CD8-positive, alpha-beta memory T cell (primary cell): Measurements from ENCODE around the gene TBC1D26. TPM values are rescaled to one million over a fixed set of nuclear protein-coding genes. Genes with fewer than 3 reads are reported as not detected.
"Not testable (repeated sequence)": the region's sequence is repeated elsewhere in the genome, so short reads cannot be mapped to it uniquely, and the experiment has no call there.

Source experiments
- CTCF ChIA-PET: fragments of 350-600 bp; sonication (Branson Sonifier 250); formaldehyde crosslinking; loops from one replicate; lab custom pipeline; 2021; ENCODE audit warnings: antibody characterized with exemption; lab: Charles Lee
- POLR2A ChIA-PET: fragments of 350-600 bp; sonication (Branson Sonifier 250); formaldehyde crosslinking; loops from one replicate; lab custom pipeline; 2021; ENCODE audit warnings: antibody characterized with exemption; lab: Charles Lee
- DNase-seq, 5 donors: peaks; one replicate each; pipeline versions ENCODE4 v3.0.0 to v3.0.0-alpha.2; 2020 to 2022; ENCODE audit warnings: mixed read lengths in 1 of 5
- H3K27ac ChIP-seq: one replicate; pipeline ENCODE4 v1.7.0; 2013; ENCODE audit warnings: low read depth, mild to moderate bottlenecking, low read length, moderate library complexity
- H3K27me3 ChIP-seq: 2 replicates; pipeline ENCODE4 v1.7.0; 2013; ENCODE audit warnings: low read length, mild to moderate bottlenecking; ENCODE audit not compliant: insufficient read depth, poor library complexity, severe bottlenecking
- H3K36me3 ChIP-seq: 2 replicates; pipeline ENCODE4 v1.7.0; 2013; ENCODE audit warnings: mild to moderate bottlenecking, low read length, moderate library complexity; ENCODE audit not compliant: insufficient read depth
- H3K4me1 ChIP-seq: 2 replicates; pipeline ENCODE4 v1.7.0; 2013; ENCODE audit warnings: mild to moderate bottlenecking, low read length, moderate library complexity; ENCODE audit not compliant: insufficient read depth
- H3K4me3 ChIP-seq: 2 replicates; pipeline ENCODE4 v1.7.0; 2013; ENCODE audit warnings: mild to moderate bottlenecking, low read length
- H3K9me3 ChIP-seq: 2 replicates; pipeline ENCODE4 v1.7.0; 2013; ENCODE audit warnings: mild to moderate bottlenecking, low read length
- H3K27ac Mint-ChIP-seq, 8 donors: one replicate each; pipeline ENCODE4 v1.8.0; 2020 to 2021; ENCODE audit warnings: mixed read lengths in 8 of 8, mild to moderate bottlenecking in 6 of 8, inconsistent platforms in 3 of 8, moderate library complexity in 3 of 8
- H3K27me3 Mint-ChIP-seq, 2 donors: one replicate each; pipeline ENCODE4 v1.8.0; 2020 to 2021; ENCODE audit warnings: mixed read lengths in 2 of 2, mild to moderate bottlenecking in 1 of 2, moderate library complexity in 1 of 2
- H3K36me3 Mint-ChIP-seq, 3 donors: one replicate each; pipeline ENCODE4 v1.8.0; 2020 to 2021; ENCODE audit warnings: mixed read lengths in 3 of 3, inconsistent platforms in 1 of 3, mild to moderate bottlenecking in 1 of 3
- H3K4me1 Mint-ChIP-seq, 3 donors: one replicate each; pipeline ENCODE4 v1.8.0; 2020 to 2021; ENCODE audit warnings: mixed read lengths in 3 of 3, inconsistent platforms in 1 of 3, mild to moderate bottlenecking in 1 of 3
- H3K4me3 Mint-ChIP-seq, 7 donors: one replicate each; pipeline ENCODE4 v1.8.0; 2020 to 2021; ENCODE audit warnings: mixed read lengths in 7 of 7, mild to moderate bottlenecking in 6 of 7, moderate library complexity in 4 of 7, inconsistent platforms in 2 of 7
- H3K9me3 Mint-ChIP-seq, 5 donors: one replicate each; pipeline ENCODE4 v1.8.0; 2020 to 2022; ENCODE audit warnings: mixed read lengths in 5 of 5, mild to moderate bottlenecking in 3 of 5, moderate library complexity in 2 of 5, inconsistent platforms in 1 of 5
- polyA plus RNA-seq: library from polyadenylated mRNA; unstranded; fragments of 300-500 nt; fragmentation: Illumina TruSeq; gene quantifications from one replicate; pipeline ENCODE4 v1.2.3, GENCODE V29; 2021
- total RNA-seq, 2 experiments: library from RNA; stranded (reverse); gene quantifications; one replicate each; pipeline ENCODE4 v1.2.3, GENCODE V29; 2021

TBC1D26 gene
- total and polyA plus RNA-seq, 3 experiments from 2014 or later, result 0.20 to 0.26 (median 0.23) TPM

GRCh38 chr17:15740041-15740440 lies 8.0 kb downstream of the TBC1D26 start:
- H3K27ac ChIP-seq, H3K27me3 Mint-ChIP-seq, H3K4me1 Mint-ChIP-seq, DNase-seq, H3K9me3 Mint-ChIP-seq, CTCF ChIA-PET, H3K4me3 Mint-ChIP-seq, H3K36me3 Mint-ChIP-seq, H3K27me3 ChIP-seq, H3K36me3 ChIP-seq, H3K4me1 ChIP-seq, POLR2A ChIA-PET, H3K27ac Mint-ChIP-seq, H3K9me3 ChIP-seq, H3K4me3 ChIP-seq: not testable (repeated sequence)

- DNase-seq, result no peak
- POLR2A ChIA-PET, result no interaction called here
These were observed 8.6 kb downstream of the TBC1D26 start for GRCh38 chr17:15740570-15741120.

GRCh38 chr17:15741624-15742023 lies 9.5 kb downstream of the TBC1D26 start:
- Histone ChIP-seq H3K4me3 (no peak overlapping the region), H3K27ac (no peak overlapping the region), H3K27me3 (no peaks in the 10 kb centered on the region), H3K9me3 (no peaks in the 10 kb centered on the region), H3K4me1 (no peaks in the 10 kb centered on the region), H3K36me3 (no peaks in the 10 kb centered on the region)
- no peak for DNase-seq
- no peak overlapping the region for H3K4me3 Mint-ChIP-seq
- ChIA-PET POLR2A (no interaction called here), CTCF (no interaction called here)
- no peak overlapping the region for H3K27ac Mint-ChIP-seq
- H3K4me1 Mint-ChIP-seq, result no peaks in the 10 kb centered on the region
- H3K36me3 Mint-ChIP-seq, result no peaks in the 10 kb centered on the region
- no peaks in the 10 kb centered on the region for H3K9me3 Mint-ChIP-seq
- peaks cover under 1 to 8% of the 10 kb centered on the region in 2 donors for H3K27me3 Mint-ChIP-seq

More at GRCh38 chr17:15740570-15741120, 8.6 kb downstream of the TBC1D26 start:
- Mint-ChIP-seq H3K36me3 (no peaks in the 10 kb centered on the region), H3K27ac (no peak overlapping the region), H3K4me3 (no peak overlapping the region), H3K9me3 (no peaks in the 10 kb centered on the region), H3K4me1 (no peaks in the 10 kb centered on the region), H3K27me3 (peaks cover 0 to 5% of the 10 kb centered on the region in 2 donors)
- H3K27me3 ChIP-seq, result no peaks in the 10 kb centered on the region
- no peaks in the 10 kb centered on the region for H3K4me1 ChIP-seq
- no peak overlapping the region for H3K27ac ChIP-seq
- no peaks in the 10 kb centered on the region for H3K36me3 ChIP-seq
- CTCF ChIA-PET, result no interaction called here
- H3K9me3 ChIP-seq, result no peaks in the 10 kb centered on the region
- H3K4me3 ChIP-seq, result no peak overlapping the region

- peaks cover 6 to 9% of the 10 kb centered on the region in 2 donors for H3K27me3 Mint-ChIP-seq
- no peaks in the 10 kb centered on the region for H3K4me1 ChIP-seq
- ChIA-PET CTCF (no interaction called here), POLR2A (no interaction called here)
- H3K27ac ChIP-seq, result no peak overlapping the region
- no peaks in the 10 kb centered on the region for H3K36me3 ChIP-seq
- no peak overlapping the region for H3K27ac Mint-ChIP-seq
- H3K9me3 Mint-ChIP-seq, result no peaks in the 10 kb centered on the region
- no peak overlapping the region for H3K4me3 Mint-ChIP-seq
- no peak for DNase-seq
- no peak overlapping the region for H3K4me3 ChIP-seq
- H3K36me3 Mint-ChIP-seq, result no peaks in the 10 kb centered on the region
- H3K27me3 ChIP-seq, result no peaks in the 10 kb centered on the region
- H3K4me1 Mint-ChIP-seq, result no peaks in the 10 kb centered on the region
- H3K9me3 ChIP-seq, result no peaks in the 10 kb centered on the region
These were observed 10.1 kb downstream of the TBC1D26 start for GRCh38 chr17:15742051-15742795.

GRCh38 chr17:15742921-15743320 lies 10.8 kb downstream of the TBC1D26 start:
- H3K9me3 Mint-ChIP-seq, result no peaks in the 10 kb centered on the region
- CTCF ChIA-PET, result no interaction called here
- no peaks in the 10 kb centered on the region for H3K4me1 Mint-ChIP-seq
- no peak overlapping the region for H3K4me3 Mint-ChIP-seq
- peaks cover 8 to 9% of the 10 kb centered on the region in 2 donors for H3K27me3 Mint-ChIP-seq
- H3K27ac Mint-ChIP-seq, result no peak overlapping the region
- no peaks in the 10 kb centered on the region for H3K27me3 ChIP-seq
- no peaks in the 10 kb centered on the region for H3K4me1 ChIP-seq
- POLR2A ChIA-PET, result no interaction called here
- H3K36me3 Mint-ChIP-seq, result no peaks in the 10 kb centered on the region
- H3K27ac ChIP-seq, result no peak overlapping the region
- H3K4me3 ChIP-seq, result no peak overlapping the region
- no peaks in the 10 kb centered on the region for H3K36me3 ChIP-seq
- no peaks in the 10 kb centered on the region for H3K9me3 ChIP-seq
- DNase-seq, result no peak

GRCh38 chr17:15744074-15744676 lies 12.1 kb downstream of the TBC1D26 start:
- Histone ChIP-seq H3K27me3 (no peaks in the 10 kb centered on the region), H3K27ac (no peak overlapping the region), H3K36me3 (no peaks in the 10 kb centered on the region), H3K4me3 (no peak overlapping the region), H3K4me1 (no peaks in the 10 kb centered on the region), H3K9me3 (no peaks in the 10 kb centered on the region)
- Mint-ChIP-seq H3K4me1 (no peaks in the 10 kb centered on the region), H3K9me3 (no peaks in the 10 kb centered on the region), H3K27me3 (peaks cover 8 to 9% of the 10 kb centered on the region in 2 donors), H3K36me3 (no peaks in the 10 kb centered on the region), H3K27ac (peak overlapping the region in 1 of 8 donors; percentile 36), H3K4me3 (no peak overlapping the region)
- ChIA-PET CTCF (no interaction called here), POLR2A (no interaction called here)
- DNase-seq, result no peak

- Histone ChIP-seq H3K4me3 (no peak overlapping the region), H3K27me3 (no peaks in the 10 kb centered on the region), H3K9me3 (no peaks in the 10 kb centered on the region), H3K36me3 (no peaks in the 10 kb centered on the region), H3K4me1 (no peaks in the 10 kb centered on the region), H3K27ac (no peak overlapping the region)
- Mint-ChIP-seq H3K27me3 (peaks cover 5 to 8% of the 10 kb centered on the region in 2 donors), H3K36me3 (no peaks in the 10 kb centered on the region), H3K4me1 (no peaks in the 10 kb centered on the region), H3K9me3 (no peaks in the 10 kb centered on the region), H3K27ac (no peak overlapping the region), H3K4me3 (no peak overlapping the region)
- POLR2A ChIA-PET, result no interaction called here
- CTCF ChIA-PET, result no interaction called here
- DNase-seq, result no peak
These were observed 12.8 kb downstream of the TBC1D26 start for GRCh38 chr17:15744885-15745284.

- H3K27me3 ChIP-seq, H3K9me3 ChIP-seq, H3K27ac ChIP-seq, H3K9me3 Mint-ChIP-seq, CTCF ChIA-PET, H3K27me3 Mint-ChIP-seq, H3K36me3 ChIP-seq, H3K27ac Mint-ChIP-seq, DNase-seq, H3K4me1 Mint-ChIP-seq, H3K4me1 ChIP-seq, H3K4me3 ChIP-seq, POLR2A ChIA-PET, H3K4me3 Mint-ChIP-seq, H3K36me3 Mint-ChIP-seq: not testable (repeated sequence)
These were observed 17.3 kb downstream of the TBC1D26 start for GRCh38 chr17:15749403-15749802.
